Ishikawa (cell line): ENCODE data around the gene MAPK1IP1L.

Experiments
- CEBPB ChIP-seq: IDR thresholded peaks from 2 replicates; pipeline ENCODE4 v1.6.1; 2012
- CREB1 ChIP-seq: IDR thresholded peaks from 2 replicates; pipeline ENCODE4 v1.6.1; 2012; ENCODE audit warnings: low read depth
- EGR1 ChIP-seq: IDR thresholded peaks from 2 replicates; pipeline ENCODE4 v1.6.1; 2012
- EP300 ChIP-seq: IDR thresholded peaks from 2 replicates; pipeline ENCODE4 v1.6.1; 2012; ENCODE audit warnings: borderline replicate concordance
- FOXM1 ChIP-seq: IDR thresholded peaks from 2 replicates; pipeline ENCODE4 v1.6.1; 2012; ENCODE audit warnings: low read depth, borderline replicate concordance
- NFIC ChIP-seq: IDR thresholded peaks from 2 replicates; pipeline ENCODE4 v1.6.1; 2012
- RAD21 ChIP-seq: IDR thresholded peaks from 2 replicates; pipeline ENCODE4 v1.6.1; 2012; ENCODE audit warnings: low read depth
- TAF1 ChIP-seq: IDR thresholded peaks from 2 replicates; pipeline ENCODE4 v1.6.1; 2012; ENCODE audit warnings: low read depth, mild to moderate bottlenecking
- TCF12 ChIP-seq: IDR thresholded peaks from 2 replicates; pipeline ENCODE4 v1.6.1; 2012; ENCODE audit warnings: low read depth
- TEAD4 ChIP-seq: IDR thresholded peaks from 2 replicates; pipeline ENCODE4 v1.6.1; 2012
- USF1 ChIP-seq: IDR thresholded peaks from 2 replicates; pipeline ENCODE4 v1.6.1; 2012
- YY1 ChIP-seq: IDR thresholded peaks from 2 replicates; pipeline ENCODE4 v1.6.1; 2012; ENCODE audit warnings: low read depth
- ZBTB7A ChIP-seq: IDR thresholded peaks from 2 replicates; pipeline ENCODE4 v1.6.1; 2012; ENCODE audit warnings: low read depth
- TF ChIP-seq, protein P1 (sequence below): IDR thresholded peaks from 2 replicates; pipeline ENCODE4 v1.6.1; 2012; ENCODE audit warnings: low read depth, mild to moderate bottlenecking
- TF ChIP-seq, protein P2 (sequence below): IDR thresholded peaks from 2 replicates; pipeline ENCODE4 v1.6.1; 2012

MAPK1IP1L gene

DNA sequence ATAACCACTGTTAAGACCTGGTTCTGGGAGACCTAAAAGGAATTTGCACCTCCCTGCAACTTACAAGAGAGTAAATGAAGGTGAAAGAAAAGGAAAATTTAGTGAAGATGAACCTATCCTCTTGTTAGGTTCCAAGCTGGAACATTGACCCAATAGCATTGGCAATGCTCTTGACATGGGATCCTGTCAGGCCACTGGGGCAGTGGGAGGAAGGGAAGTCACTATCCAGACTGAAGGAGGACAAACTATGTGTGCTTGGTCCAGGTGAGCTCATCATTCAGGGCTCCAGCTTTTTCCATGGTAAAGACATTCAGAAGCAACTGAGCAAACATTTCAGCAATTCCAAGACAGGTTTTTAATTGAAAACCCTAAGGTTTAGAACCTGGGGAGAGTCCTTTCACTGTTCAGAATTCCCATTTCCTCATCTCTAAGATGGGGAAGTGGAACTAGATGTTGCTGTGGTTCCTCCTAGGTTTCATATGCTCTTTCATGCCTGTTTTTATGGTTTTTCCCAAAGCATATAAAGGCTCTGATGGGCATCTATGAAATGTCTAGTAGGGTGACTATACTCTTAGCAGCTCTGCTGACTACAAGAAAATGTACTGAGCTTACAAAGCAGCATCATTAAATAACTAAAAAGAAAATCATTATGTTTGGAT, 33.1 kb downstream of the MAPK1IP1L start:
- TF ChIP-seq RAD21 = no peak
- no peak for TF ChIP-seq NFIC
- no peak for TF ChIP-seq USF1
- no peak for TF ChIP-seq ZBTB7A
- TF ChIP-seq EP300 = no peak
- no peak for TF ChIP-seq YY1
- no peak for TF ChIP-seq TCF12
- TF ChIP-seq EGR1 = no peak
- TF ChIP-seq, protein P1, sequence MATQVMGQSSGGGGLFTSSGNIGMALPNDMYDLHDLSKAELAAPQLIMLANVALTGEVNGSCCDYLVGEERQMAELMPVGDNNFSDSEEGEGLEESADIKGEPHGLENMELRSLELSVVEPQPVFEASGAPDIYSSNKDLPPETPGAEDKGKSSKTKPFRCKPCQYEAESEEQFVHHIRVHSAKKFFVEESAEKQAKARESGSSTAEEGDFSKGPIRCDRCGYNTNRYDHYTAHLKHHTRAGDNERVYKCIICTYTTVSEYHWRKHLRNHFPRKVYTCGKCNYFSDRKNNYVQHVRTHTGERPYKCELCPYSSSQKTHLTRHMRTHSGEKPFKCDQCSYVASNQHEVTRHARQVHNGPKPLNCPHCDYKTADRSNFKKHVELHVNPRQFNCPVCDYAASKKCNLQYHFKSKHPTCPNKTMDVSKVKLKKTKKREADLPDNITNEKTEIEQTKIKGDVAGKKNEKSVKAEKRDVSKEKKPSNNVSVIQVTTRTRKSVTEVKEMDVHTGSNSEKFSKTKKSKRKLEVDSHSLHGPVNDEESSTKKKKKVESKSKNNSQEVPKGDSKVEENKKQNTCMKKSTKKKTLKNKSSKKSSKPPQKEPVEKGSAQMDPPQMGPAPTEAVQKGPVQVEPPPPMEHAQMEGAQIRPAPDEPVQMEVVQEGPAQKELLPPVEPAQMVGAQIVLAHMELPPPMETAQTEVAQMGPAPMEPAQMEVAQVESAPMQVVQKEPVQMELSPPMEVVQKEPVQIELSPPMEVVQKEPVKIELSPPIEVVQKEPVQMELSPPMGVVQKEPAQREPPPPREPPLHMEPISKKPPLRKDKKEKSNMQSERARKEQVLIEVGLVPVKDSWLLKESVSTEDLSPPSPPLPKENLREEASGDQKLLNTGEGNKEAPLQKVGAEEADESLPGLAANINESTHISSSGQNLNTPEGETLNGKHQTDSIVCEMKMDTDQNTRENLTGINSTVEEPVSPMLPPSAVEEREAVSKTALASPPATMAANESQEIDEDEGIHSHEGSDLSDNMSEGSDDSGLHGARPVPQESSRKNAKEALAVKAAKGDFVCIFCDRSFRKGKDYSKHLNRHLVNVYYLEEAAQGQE = no peak
- no peak for TF ChIP-seq CEBPB
- TF ChIP-seq TAF1 = no peak
- no peak for TF ChIP-seq FOXM1
- TF ChIP-seq, protein P2, sequence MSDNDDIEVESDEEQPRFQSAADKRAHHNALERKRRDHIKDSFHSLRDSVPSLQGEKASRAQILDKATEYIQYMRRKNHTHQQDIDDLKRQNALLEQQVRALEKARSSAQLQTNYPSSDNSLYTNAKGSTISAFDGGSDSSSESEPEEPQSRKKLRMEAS = no peak
- TF ChIP-seq TEAD4 = no peak

GRCh38 chr14:55085060-55085660, 33.7 kb downstream of the MAPK1IP1L start:
- no peak for TF ChIP-seq EGR1
- TF ChIP-seq CEBPB = peak; percentile 66

GRCh38 chr14:55086938-55087337, 35.5 kb downstream of the MAPK1IP1L start:
- TF ChIP-seq NFIC (no peak), EGR1 (no peak), CEBPB (no peak), USF1 (no peak), FOXM1 (no peak), RAD21 (no peak), ZBTB7A (no peak), TCF12 (no peak), YY1 (no peak)

DNA sequence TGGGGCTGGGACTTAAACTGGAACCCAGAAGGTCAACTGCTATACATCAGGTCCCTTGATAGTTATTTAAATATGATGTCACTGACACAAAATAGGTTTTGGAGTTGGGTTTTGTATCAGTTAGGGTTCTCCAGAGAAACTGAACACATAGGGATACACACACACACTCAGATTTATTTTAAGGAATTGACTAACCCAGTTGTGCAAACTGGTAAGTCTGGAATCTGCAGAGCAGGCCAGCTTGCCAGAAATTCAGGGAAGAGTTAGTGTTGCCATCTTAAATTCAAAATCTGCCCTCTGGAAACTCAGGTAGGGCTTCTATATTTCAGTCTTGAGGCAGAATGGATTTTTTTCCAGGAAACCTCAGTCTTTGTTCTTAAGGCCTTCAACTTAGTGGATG, 36.9 kb downstream of the MAPK1IP1L start:
- TF ChIP-seq USF1 (no peak), EP300 (no peak), CEBPB (no peak), RAD21 (no peak), CREB1 (no peak)

DNA sequence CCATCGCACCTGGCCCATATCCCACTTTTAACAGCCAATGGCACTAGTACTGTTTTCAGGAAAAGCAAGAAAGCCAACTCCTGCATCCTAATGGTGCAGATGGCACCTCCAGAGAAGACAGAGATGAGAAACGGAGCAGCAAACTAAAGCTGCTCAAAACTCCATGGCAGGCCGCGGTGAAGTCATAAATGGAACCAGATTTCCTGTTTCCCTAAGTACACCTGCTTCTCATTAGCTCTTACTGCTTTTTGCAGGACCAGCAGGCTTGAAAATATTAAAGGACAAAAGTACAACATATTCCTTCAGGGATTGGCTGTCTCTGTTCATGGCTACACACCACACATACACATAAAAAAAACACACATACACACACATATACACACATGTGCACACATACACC, 40.9 kb downstream of the MAPK1IP1L start:
- TF ChIP-seq CREB1 (no peak), NFIC (no peak), USF1 (no peak), RAD21 (no peak), TEAD4 (no peak)
- TF ChIP-seq, protein P1 = no peak
